Gastrocnemius medialis (tissue), 4 donors: Measurements from ENCODE around the gene GYG2.

Experiments
- CTCF ChIP-seq, 5 experiments: fragments of 450-650 bp in 3 of 5; fragments of 200-600 bp in 2 of 5; sonication (generic) in 2 of 5; IDR thresholded peaks in 4 of 5; conservative IDR thresholded peaks in 1 of 5; 1 replicate in 4 of 5; 2 replicates in 1 of 5; pipeline ENCODE4 v1.5.1; 2016 to 2019; ENCODE audit warnings: antibody characterized with exemption in 5 of 5, mild to moderate bottlenecking in 3 of 5, moderate library complexity in 3 of 5
- POLR2A ChIP-seq, 2 donors: fragments of 450-650 bp; IDR thresholded peaks; one replicate each; pipeline ENCODE4 v1.6.1; 2017; ENCODE audit warnings: antibody characterized with exemption in 2 of 2, mild to moderate bottlenecking in 2 of 2, moderate library complexity in 2 of 2

- TF ChIP-seq POLR2A (IDR thresholded peaks at IDR 0.05) = no peak
- TF ChIP-seq CTCF (IDR thresholded peaks at IDR 0.05 in 4 of 5, conservative IDR thresholded peaks at IDR 0.05 in 1 of 5) = no peak
These were observed 41.9 kb downstream of the GYG2 start for GRCh38 chrX:2870650-2871049.
